RPMI7951 (cell line): ENCODE measurements around the gene PHF21A. TPM values are rescaled to one million over a fixed set of nuclear protein-coding genes. Genes with fewer than 3 reads are reported as not detected.
A peak's percentile ranks its signal among the peaks of the same experiment; 100 is the strongest.

Experiments
- DNase-seq: peaks from one replicate; pipeline ENCODE4 v3.0.0-alpha.2; 2012; ENCODE audit warnings: low read depth
- total RNA-seq: library from RNA; depleted of rRNA; stranded (reverse); fragments of >200 nt; shearing (Covaris generic); gene quantifications from 2 replicates; pipeline ENCODE4 v1.2.3, GENCODE V29; 2014

Gene PHF21A
- total RNA-seq, 1 experiment from 2014 or later = 10.5 TPM

- DNase-seq = no peak
Observed at GRCh38 chr11:45935349-45936064, 185.7 kb downstream of the PHF21A start.

DNA sequence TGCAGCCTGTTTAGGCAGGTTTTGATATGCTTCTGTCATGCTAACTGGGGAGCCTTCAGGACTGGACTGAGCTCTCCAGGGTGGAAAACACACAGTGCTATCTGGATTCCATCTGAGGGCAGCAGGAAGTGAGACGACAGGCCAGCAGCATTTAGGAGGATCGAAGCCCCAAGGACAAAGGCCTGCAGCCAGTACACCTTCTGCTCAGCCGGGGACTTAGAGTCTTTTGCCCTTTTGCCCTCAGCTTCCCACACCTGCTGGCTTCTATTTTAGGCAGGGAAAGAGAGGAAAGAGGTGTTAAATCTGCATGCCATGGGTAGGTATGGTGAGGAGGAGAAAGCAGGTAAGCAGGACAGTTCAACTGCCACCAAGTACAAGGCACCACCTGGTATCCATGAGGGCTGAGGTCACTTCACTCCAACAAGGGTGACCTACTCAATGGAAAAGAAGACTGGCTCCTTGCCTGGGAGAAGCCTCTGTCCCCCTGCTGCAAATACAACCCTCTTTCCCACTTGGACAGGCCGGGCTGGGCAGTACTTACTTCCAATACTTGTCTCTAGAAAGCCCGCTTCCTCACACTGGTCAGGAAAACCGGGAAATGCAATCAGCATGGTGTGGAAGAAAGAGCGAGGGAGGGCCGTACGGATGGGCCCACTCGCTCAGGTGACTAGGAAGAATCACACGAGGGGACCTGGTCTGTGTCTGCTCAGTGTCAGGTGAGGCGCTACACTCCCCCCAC lies 186.5 kb downstream of the PHF21A start:
- DNase-seq = no peak

GRCh38 chr11:45933846-45934579 lies 187.2 kb downstream of the PHF21A start:
- no peak for DNase-seq

GRCh38 chr11:45933131-45933831 lies 188.0 kb downstream of the PHF21A start:
- DNase-seq = peak; percentile 38

DNA sequence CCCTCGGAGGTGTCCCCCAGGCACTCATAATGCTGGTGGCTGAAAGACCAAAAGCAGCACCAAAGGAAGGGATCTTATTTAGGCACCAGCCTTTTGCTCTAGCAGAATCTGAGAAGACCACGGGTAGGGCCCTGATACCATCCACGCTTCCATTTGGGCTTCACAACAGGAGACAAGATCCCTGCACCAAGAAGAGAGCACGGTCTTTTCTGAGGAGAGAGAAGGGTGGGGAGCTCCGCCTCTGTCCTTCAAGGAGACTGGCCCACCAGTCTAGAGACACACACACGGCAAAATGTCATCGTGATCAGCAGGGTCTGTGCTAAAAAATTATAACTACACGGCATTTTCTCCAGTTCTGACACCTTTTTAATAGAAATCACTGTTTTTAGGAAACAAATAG lies 189.0 kb downstream of the PHF21A start:
- DNase-seq = no peak

DNA sequence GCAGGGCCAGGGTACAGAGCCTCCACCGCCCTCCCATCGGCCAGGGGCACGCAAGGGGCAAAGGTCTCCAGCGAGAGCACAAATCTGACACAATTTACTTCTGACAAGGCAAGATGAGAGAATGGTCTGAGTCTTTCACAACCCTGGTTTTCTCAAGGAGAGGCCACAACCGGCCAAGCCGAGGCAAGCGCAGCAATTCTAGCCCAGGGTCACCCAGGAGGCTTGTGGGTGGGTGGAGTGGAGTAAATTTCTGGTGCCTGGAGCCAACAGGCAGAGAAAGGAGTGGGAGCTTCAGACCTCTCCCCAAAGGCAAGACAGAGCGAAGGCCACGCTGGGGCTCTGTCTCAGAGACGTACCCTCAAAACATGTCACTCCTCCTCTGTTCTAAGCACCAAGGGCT lies 189.5 kb downstream of the PHF21A start:
- DNase-seq = no peak

DNA sequence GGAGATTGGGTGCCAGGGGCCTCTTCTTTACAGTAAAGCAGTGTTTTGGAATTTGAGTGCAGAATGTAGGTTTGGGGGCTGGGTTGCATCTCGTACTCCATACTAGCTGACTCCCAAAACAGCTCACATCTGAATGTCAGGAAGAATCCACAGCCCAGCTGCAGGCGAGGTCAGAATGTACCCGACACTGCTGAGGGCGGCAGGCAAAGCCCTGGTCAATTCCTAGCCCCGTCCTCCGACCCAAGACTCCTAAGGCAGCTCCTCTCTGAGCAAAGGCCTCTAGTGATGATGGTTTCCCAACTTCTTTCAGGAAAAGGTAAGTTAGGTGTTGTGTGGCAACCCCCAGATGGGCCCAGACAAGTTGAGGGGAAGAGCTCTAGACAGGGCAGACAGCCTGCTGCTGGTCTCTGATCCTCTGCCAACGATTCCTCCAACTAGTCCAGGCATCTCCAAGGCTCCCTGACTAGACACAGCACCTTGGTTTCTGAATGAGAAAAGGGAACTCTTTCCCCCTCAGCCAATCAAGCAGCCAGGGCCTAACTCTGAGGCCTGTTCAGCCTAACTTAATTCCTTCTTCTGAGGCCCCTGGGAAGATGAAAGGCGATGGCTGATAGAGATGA lies 190.2 kb downstream of the PHF21A start:
- DNase-seq = no peak

- DNase-seq = no peak
Observed at GRCh38 chr11:45930031-45930794, 191.0 kb downstream of the PHF21A start.

GRCh38 chr11:45929486-45930030 lies 191.7 kb downstream of the PHF21A start:
- DNase-seq = no peak

DNA sequence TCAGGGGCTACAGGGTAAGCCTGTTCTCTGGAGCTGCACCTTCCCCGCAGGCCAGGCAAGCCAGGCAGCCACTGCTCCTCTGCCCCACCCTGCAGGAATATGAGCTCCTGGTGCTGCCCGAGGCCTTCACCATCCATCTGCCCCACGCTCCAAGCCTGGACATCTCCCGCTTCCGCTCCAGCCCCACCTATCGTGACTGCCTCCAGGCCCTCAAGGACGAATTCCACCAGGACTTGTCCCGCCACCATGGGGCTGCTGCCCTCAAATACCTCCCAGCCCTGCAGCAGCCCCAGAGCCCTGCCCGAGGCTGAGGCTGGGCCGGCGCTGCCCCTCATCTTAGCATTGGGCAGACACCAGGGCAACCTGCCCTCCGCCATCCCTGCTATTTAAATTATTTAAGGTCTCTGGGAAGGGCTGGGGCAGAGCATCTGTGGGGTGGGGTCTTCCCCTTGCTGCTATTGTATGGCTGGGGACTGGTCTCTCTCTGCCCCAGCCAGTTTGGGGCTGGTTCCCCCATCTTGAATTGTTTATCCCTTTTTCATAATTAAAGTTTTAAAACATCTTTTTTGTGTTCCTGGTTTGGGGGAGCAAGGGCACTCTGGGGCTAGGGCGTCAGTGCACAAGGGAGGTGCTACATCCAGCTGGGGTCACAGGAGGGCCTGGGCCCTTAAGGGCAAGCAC lies 192.6 kb downstream of the PHF21A start:
- DNase-seq = no peak

DNA sequence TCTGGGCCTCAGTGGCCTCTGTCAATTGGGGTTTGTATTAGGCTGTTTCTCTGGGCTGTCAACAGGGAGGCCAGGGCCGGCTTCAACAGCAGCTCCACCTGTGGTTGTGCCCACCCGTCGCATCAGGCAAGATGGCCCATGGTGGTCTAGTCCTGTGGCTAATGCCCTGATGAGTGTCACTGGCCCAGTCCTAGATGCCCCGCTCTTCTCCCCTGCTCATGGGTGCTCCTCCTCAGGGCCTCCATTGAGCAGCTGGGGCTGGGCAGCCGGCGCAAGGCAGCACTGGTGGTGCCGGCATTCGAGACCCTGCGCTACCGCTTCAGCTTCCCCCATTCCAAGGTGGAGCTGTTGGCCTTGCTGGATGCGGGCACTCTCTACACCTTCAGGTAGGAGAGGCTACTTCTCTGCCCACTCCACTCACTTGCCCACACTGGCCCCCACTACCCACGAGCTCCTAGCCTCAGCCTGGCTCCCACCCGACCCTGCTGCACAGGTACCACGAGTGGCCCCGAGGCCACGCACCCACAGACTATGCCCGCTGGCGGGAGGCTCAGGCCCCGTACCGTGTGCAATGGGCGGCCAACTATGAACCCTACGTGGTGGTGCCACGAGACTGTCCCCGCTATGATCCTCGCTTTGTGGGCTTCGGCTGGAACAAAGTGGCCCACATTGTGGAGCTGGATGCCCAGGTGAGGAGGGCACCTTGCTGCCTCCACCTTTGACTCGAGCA lies 193.4 kb downstream of the PHF21A start:
- no peak for DNase-seq

DNA sequence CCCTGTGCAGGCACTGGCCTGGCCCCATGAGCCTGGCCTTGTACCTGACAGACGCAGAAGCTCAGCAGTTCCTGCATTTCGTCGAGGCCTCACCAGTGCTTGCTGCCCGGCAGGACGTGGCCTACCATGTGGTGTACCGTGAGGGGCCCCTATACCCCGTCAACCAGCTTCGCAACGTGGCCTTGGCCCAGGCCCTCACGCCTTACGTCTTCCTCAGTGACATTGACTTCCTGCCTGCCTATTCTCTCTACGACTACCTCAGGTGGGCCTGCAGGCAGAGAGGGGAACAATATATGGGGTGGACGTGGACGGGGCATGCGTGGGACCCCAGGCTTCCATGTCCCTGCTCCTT lies 193.9 kb downstream of the PHF21A start:
- no peak for DNase-seq

DNA sequence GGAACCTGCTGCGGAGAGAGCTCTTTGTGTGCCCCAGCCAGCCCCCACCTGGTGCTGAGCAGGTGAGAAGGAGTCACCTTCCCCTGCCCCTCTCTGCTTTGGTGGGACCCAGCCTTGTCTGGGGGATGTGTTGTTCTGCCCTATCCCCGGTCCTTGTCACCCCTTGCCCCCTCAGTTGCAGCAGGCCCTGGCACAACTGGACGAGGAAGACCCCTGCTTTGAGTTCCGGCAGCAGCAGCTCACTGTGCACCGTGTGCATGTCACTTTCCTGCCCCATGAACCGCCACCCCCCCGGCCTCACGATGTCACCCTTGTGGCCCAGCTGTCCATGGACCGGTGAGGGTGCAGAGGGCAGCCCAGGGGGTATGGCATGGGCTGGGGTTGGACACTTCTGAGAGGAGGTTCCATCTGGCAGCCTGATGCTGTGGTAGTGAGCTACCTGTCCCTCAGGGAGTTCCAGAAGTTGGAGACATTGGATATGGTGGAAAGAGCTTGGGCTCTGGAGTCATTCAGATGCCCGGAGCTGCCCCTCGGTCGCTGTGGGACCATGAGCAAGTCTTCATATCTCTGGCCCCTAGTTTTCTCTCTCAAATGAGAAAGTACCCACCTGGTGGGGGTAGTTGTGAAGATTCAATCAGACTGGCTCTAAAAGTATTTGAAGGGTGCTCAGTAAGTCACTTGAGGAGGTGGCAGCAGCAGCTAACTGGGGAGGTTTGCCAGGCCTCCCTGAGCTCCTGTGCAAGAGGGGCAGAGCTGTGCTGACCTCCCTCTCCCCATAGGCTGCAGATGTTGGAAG lies 194.5 kb downstream of the PHF21A start:
- DNase-seq = no peak

DNA sequence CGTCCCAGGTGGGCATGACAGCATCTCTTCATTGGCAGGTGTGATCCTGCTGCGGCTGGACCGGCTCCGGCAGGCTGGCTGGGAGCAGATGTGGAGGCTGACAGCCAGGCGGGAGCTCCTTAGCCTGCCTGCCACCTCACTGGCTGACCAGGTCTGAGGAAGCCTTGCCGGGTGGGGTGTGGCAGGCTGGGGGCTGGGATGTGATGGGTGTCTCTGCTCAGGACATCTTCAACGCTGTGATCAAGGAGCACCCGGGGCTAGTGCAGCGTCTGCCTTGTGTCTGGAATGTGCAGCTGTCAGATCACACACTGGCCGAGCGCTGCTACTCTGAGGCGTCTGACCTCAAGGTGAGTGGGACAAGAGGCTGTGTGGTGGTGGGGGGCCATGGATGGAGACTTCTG lies 195.3 kb downstream of the PHF21A start:
- no peak for DNase-seq

GRCh38 chr11:45925550-45925949 lies 195.7 kb downstream of the PHF21A start:
- no peak for DNase-seq

- no peak for DNase-seq
Observed at GRCh38 chr11:45924927-45925326, 196.3 kb downstream of the PHF21A start.

DNA sequence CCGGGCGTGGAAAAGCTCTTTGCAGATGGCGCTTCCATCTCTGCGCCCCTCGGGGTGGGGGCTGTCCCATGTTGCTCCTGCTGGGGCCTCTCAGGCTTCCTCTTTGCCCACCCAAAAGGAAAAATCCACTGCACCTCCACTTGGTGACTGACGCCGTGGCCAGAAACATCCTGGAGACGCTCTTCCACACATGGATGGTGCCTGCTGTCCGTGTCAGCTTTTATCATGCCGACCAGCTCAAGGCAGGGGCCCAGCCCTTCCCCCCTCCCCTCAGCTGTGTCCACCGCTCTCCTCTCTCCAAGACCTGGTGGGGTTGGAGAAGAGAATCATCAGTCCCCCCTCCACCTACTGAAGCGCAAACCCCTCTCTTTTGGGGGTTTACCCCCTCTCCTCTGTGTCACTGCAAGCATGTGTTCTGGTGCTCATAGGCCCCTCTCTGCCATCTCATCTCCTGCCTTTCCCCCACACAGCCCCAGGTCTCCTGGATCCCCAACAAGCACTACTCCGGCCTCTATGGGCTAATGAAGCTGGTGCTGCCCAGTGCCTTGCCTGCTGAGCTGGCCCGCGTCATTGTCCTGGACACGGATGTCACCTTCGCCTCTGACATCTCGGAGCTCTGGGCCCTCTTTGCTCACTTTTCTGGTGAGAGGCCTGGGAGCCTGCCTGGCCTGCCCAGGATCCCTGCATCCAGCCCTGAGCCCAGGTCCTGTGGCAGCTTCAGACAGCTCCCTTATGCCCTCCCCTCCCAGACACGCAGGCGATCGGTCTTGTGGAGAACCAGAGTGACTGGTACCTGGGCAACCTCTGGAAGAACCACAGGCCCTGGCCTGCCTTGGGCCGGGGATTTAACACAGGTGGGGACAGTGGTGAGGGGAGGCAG lies 197.0 kb downstream of the PHF21A start:
- no peak for DNase-seq
